ENCODE data around the gene UBXN11.

The UBXN11 gene

GRCh38 chr1:26306290-26307229 lies at the start of gene UBXN11:
Gene UBXN11 (minus strand): TSS chr1:26306636. CDS start chr1:26302883, 3,753 bp downstream.
- peak; percentile 100 for ATAC-seq

- no peak for ATAC-seq
Measured at GRCh38 chr1:26356106-26356505, 49.7 kb upstream of the UBXN11 start.

- no peak for ATAC-seq
Measured at GRCh38 chr1:26354972-26355371, 48.5 kb upstream of the UBXN11 start.

- ATAC-seq = no peak
Measured at GRCh38 chr1:26353976-26354820, 47.8 kb upstream of the UBXN11 start, which contains the start of gene CRYBG2. Gene CRYBG2 (minus strand): TSS chr1:26354130. CDS start chr1:26346657, 7,473 bp downstream.

GRCh38 chr1:26353210-26353859 lies 46.9 kb upstream of the UBXN11 start:
- ATAC-seq = no peak

GRCh38 chr1:26352338-26352679 lies 45.9 kb upstream of the UBXN11 start:
- ATAC-seq = no peak

GRCh38 chr1:26351590-26352337 lies 45.3 kb upstream of the UBXN11 start:
- no peak for ATAC-seq

GRCh38 chr1:26350701-26351589 lies 44.5 kb upstream of the UBXN11 start:
- ATAC-seq = no peak

- ATAC-seq = no peak
Measured at GRCh38 chr1:26350343-26350700, 43.9 kb upstream of the UBXN11 start.

GRCh38 chr1:26349877-26350244 lies 43.4 kb upstream of the UBXN11 start:
- no peak for ATAC-seq

- no peak for ATAC-seq
Measured at GRCh38 chr1:26349188-26349876, 42.9 kb upstream of the UBXN11 start.

GRCh38 chr1:26346274-26347033 lies 40.0 kb upstream of the UBXN11 start:
- ATAC-seq = no peak

GRCh38 chr1:26345718-26346117 lies 39.3 kb upstream of the UBXN11 start:
- no peak for ATAC-seq

GRCh38 chr1:26344147-26344920 lies 37.9 kb upstream of the UBXN11 start:
- no peak for ATAC-seq

GRCh38 chr1:26340047-26340481 lies 33.6 kb upstream of the UBXN11 start:
- no peak for ATAC-seq

- no peak for ATAC-seq
Measured at GRCh38 chr1:26338670-26339069, 32.2 kb upstream of the UBXN11 start.

GRCh38 chr1:26337625-26338024 lies 31.2 kb upstream of the UBXN11 start:
- no peak for ATAC-seq

GRCh38 chr1:26337206-26337535 lies 30.7 kb upstream of the UBXN11 start:
- no peak for ATAC-seq
